HG03432 (cell line): Measurements from ENCODE around the gene IFITM5.

Experiments used
- ATAC-seq: cut with Tn5 transposase; IDR thresholded peaks from one replicate; pipeline ENCODE4 v1.9.1; 2021; ENCODE audit warnings: mild to moderate bottlenecking, moderate library complexity; ENCODE audit not compliant: unreplicated experiment

The IFITM5 gene

DNA sequence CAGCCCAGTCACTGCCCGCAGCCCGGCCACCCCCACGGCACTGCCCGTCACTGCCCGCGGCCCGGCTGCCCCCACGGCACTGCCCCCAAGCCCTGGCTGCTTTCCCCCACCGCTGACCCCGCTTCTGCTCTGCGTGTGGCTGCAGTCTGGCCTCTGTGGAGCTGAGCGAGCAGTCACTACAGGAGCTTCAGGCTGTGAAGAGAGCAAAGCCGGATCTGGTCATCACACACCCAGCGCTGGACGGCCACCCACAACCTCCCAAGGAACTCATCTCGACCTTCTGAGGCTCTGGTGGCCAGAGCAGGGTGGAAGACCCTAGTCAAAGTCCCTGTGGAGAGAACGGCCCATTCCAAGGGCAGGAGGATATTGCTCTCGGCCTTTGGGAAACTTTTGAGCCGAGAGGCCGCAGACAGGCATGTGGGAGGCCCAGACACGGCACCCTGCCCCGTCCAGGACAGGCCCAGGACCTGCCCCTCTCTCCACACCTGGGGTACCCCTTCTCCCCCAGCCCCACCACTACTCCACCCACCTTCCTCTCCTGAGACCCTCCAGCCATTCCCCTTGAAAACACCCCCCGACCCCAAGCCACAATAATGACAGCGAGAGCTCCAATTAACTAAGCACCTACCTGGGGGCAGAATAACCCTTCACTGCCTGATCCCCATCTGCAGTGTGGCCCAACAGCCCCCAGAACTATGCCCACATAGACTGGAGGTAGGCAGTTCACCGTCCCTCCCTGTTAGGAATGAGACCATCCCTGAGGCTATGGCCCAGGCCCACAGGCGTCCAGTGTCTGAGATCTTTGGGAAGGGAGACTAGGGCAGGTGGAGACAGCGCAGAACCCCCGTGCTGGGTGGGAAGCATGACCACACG, 14.1 kb downstream of the IFITM5 start:
- ATAC-seq: no peak

GRCh38 chr11:284105-285020, 15.0 kb downstream of the IFITM5 start:
- no peak for ATAC-seq

DNA sequence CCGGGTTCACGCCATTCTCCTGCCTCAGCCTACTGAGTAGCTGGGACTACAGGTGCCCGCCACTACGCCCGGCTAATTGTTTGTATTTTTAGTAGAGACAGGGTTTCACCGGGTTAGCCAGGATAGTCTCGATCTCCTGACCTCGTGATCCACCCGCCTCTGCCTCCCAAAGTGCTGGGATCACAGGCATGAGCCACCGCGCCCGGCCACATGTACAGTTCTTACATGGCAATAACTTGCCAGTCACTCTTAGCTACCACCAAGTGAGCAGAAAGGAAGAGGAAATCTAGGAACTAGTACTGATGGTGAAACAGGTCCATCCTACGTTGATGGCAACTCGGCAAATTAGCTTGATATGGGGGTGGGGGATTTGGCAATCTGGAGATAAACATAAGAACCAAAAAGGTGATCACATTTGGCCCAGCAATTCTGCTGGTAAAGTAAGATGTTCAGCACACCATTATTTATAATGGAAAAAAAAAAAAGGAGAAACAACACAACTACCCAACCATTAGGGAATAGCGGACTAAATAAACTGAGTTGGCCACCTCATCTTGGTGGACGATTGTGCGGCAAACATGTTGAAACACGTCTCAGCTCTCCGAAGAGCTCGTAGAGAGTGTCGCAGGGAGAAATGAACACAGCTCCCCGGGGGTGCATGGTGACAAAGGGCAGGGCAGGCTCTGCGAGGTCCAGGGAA, 15.8 kb downstream of the IFITM5 start:
- ATAC-seq: no peak

GRCh38 chr11:282630-283360, 16.5 kb downstream of the IFITM5 start:
- no peak for ATAC-seq

GRCh38 chr11:282171-282570, 17.2 kb downstream of the IFITM5 start:
- no peak for ATAC-seq

- no peak for ATAC-seq
Observed at GRCh38 chr11:281486-282161, 17.7 kb downstream of the IFITM5 start.

DNA sequence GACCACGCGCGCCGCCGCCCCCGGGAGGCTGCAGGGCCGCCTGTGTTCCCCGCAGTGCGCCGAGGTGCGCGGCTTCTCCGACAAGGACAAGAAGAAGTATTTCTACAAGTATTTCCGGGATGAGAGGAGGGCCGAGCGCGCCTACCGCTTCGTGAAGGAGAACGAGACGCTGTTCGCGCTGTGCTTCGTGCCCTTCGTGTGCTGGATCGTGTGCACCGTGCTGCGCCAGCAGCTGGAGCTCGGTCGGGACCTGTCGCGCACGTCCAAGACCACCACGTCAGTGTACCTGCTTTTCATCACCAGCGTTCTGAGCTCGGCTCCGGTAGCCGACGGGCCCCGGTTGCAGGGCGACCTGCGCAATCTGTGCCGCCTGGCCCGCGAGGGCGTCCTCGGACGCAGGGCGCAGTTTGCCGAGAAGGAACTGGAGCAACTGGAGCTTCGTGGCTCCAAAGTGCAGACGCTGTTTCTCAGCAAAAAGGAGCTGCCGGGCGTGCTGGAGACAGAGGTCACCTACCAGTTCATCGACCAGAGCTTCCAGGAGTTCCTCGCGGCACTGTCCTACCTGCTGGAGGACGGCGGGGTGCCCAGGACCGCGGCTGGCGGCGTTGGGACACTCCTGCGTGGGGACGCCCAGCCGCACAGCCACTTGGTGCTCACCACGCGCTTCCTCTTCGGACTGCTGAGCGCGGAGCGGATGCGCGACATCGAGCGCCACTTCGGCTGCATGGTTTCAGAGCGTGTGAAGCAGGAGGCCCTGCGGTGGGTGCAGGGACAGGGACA, 18.4 kb downstream of the IFITM5 start:
- ATAC-seq: no peak

DNA sequence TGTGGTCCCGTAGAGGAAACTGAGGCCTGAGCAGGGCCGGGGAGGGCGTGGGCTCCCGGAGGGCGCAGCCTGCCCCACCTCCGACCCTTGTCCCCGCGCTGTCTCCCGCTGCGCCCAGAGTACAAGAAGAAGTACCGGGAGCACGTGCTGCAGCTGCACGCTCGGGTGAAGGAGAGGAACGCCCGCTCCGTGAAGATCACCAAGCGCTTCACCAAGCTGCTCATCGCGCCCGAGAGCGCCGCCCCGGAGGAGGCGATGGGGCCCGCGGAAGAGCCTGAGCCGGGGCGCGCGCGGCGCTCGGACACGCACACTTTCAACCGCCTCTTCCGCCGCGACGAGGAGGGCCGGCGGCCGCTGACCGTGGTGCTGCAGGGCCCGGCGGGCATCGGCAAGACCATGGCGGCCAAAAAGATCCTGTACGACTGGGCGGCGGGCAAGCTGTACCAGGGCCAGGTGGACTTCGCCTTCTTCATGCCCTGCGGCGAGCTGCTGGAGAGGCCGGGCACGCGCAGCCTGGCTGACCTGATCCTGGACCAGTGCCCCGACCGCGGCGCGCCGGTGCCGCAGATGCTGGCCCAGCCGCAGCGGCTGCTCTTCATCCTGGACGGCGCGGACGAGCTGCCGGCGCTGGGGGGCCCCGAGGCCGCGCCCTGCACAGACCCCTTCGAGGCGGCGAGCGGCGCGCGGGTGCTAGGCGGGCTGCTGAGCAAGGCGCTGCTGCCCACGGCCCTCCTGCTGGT, 19.2 kb downstream of the IFITM5 start:
- ATAC-seq: no peak

GRCh38 chr11:279040-279965, 20.0 kb downstream of the IFITM5 start:
- ATAC-seq: no peak

DNA sequence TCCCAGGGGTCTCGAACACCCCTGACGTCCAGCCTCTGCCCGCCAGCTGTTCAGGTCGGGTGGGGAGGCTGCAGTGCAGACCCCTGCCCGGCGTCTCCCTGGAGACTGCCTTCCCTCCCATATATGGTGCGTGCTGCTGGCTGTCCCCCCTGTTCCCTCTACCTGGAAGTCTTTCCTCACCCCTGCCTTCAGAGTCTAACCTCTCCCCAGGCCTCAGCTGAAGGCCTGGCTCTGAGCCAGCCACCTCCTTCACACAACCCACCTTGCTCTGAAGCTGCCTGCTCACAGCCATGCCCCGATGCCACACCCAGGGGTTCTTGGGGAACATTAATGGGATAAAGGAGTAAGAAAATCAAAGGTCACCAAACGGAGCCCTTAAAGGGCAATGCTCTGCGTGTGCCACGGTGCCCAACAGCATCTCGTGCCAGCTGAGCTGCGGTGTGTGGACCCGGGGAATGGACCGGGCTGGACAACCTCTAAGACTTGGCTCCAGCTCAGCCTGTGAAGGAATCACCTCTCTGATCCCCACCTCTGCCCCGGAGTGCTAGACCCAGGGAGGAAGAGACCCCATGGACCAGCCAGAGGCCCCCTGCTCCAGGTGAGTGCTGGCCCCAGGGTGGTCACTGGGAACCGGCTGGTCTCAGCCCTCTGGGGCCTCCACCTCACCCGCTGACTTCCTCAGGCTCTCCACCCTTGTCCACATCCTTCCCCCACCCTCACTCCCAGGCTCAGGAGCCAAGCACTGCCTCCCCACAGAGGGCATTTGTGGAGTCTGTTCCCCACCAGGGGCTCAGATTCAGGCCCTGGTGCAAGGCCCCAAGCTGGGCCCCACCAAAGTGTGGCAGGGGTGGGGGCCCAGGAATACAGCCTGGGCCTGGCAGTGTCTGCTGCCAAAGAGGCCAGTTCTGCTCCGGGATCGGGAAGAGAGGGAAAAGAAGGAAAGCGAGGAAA, 21.1 kb downstream of the IFITM5 start, which contains the start of gene NLRP6:
Gene NLRP6, plus strand, starts transcription at position 407 of the 951 bp plus-strand sequence. Its CDS starts 163 bp downstream, at position 570.
- ATAC-seq: no peak

DNA sequence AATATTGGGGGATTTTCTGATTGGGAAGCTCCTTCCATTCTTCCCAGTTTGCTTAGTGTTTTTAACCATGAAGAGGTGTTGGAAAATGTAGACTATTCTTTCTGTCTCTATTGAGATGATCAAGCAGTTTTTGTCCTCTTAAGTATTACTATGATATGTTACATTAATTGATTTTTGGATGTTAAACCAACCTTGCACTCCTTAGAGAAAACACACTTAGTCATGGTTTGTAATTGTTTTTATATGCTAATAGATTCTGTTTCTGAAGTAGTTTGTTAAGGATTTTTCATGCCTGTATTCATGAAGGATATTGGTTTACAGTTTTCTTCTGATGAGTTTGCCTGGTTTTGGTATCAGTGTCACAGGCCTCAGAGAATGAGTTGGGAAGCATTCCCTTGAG, 23.1 kb downstream of the IFITM5 start:
- ATAC-seq: no peak

DNA sequence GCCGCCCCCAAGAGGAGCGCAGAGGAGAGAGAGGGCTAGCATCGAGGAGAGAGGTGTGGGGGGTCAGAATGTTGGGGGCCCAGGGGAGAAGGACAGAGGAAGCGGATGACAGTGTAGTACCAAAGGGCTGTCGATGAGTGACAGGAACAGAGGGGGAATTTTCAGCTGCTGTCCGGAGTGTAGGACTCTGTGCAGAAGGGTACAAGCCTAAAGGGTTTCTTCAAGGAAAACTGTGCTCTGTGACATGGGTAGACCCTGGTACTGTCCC, 26.5 kb downstream of the IFITM5 start:
- no peak for ATAC-seq

DNA sequence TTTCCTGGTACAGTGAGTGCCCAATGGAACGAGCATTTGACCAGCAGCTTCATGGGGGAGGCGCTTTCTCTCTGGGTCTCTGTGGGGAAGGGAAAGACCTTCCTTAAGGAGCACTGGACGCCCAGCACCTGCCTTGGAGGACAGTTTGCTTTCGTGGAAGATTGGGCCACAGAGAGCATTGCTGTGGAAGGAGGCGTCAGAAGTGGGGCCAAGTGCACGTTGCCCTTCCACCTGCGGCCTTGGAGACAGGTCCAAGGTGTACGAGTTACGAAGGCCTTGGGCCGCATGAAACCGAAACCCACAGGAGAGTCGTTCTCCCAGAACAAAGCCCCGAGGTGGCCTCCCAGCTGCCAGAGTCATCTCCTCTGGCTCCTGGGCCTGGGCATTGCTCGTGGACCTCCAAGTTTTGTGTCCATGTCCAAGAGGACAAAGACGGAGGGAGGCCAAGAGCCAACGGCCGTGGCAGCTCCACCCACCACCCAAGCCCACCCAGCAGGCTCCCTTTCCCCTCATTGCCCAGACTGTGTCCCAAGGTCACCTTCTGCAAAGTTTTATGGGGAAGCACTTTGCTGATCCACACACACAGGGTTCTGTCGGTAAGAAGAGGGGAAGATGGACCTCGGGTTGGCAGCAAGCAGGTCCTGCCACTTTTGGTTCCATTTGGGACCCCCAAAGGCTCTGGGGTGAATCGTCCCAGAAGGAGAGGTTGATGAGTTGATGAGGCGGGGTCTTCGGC, 27.0 kb downstream of the IFITM5 start:
- ATAC-seq: no peak

- no peak for ATAC-seq
Observed at GRCh38 chr11:271319-271715, 28.0 kb downstream of the IFITM5 start.

DNA sequence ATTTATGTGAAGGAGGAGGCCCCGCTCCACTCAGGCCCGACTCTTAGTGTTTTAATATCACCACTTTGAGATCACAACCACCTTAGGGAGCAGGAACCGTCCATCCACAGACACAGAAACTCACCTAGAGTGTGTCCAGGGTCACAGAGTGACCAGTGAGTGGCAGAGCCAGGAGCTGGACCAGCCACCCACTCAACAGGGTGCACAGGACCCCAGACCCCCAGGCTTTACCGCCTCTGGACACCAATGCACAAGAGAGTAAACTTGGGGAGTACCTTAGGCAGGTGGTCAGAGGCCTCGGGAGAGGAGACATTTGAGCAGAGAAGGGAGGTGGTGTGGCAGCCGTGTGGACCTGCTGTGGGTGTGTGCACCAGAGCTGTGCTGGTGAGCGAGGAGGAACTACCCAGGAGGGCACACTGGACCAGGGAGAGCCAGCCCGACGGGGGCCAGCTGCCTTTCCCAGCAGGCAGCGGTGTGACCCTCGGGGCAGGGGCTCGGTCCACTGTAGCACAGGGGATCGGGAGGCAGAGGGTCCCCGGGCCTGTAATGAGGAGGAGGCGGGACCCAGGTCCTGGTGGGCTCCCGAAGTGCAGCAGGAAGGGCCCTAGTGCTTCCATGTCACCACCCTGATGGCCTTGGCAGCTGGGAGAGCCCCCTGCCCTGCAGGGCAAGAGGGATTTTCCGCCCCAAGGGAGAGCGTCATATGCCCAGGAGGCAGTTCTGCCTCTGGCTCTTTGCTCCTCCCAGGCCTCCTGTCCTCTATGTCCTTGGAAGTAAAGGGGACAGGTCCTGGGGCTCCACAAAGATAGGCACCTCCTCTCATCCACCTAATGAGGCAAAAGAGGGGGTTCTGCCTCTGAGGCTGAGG, 28.6 kb downstream of the IFITM5 start:
- no peak for ATAC-seq
